Heart left ventricle (tissue), 16 donors: Measurements from ENCODE around the gene GMPPA. TPM values are rescaled to one million over a fixed set of nuclear protein-coding genes. Genes with fewer than 3 reads are reported as not detected.

ENCODE experiments used
- ATAC-seq, 4 donors: fragments of 200-7000 bp; cut with Tn5 transposase; one replicate each; pipeline ENCODE4 v1.9.1; 2020 to 2022; ENCODE audit warnings: moderate library complexity in 4 of 4, mild to moderate bottlenecking in 3 of 4, moderate number of reproducible peaks in 1 of 4
- DNase-seq, 5 donors: peaks; one replicate each; pipeline ENCODE4 v3.0.0-alpha.2; 2020
- H3K27ac ChIP-seq, 12 donors: fragments of 200-600 bp; sonication (generic) in 4 of 12; one replicate each; pipeline versions ENCODE4 v1.5.0 to v1.8.0; 2016 to 2022; ENCODE audit warnings: mild to moderate bottlenecking in 2 of 12
- H3K27me3 ChIP-seq, 9 donors: fragments of 200-600 bp; sonication (generic) in 2 of 9; one replicate each; pipeline versions ENCODE4 v1.5.1 to v1.8.0; 2016 to 2022; ENCODE audit warnings: mild to moderate bottlenecking in 3 of 9
- H3K36me3 ChIP-seq, 9 donors: fragments of 200-600 bp; sonication (generic) in 2 of 9; one replicate each; pipeline versions ENCODE4 v1.5.0 to v1.8.0; 2018 to 2022; ENCODE audit warnings: mild to moderate bottlenecking in 2 of 9
- H3K4me1 ChIP-seq, 12 donors: fragments of 200-600 bp; sonication (generic) in 4 of 12; one replicate each; pipeline versions ENCODE4 v1.5.0 to v1.8.0; 2016 to 2022; ENCODE audit warnings: mild to moderate bottlenecking in 3 of 12
- H3K4me3 ChIP-seq, 12 donors: fragments of 200-600 bp; sonication (generic) in 4 of 12; one replicate each; pipeline versions ENCODE4 v1.5.0 to v1.8.0; 2017 to 2022; ENCODE audit warnings: mild to moderate bottlenecking in 9 of 12, moderate library complexity in 4 of 12
- H3K9me3 ChIP-seq, 12 donors: fragments of 200-600 bp; sonication (generic) in 4 of 12; one replicate each; pipeline versions ENCODE4 v1.5.0 to v1.8.0; 2016 to 2022; ENCODE audit warnings: mild to moderate bottlenecking in 1 of 12
- CTCF ChIP-seq, 12 donors: fragments of 200-600 bp; sonication (generic) in 4 of 12; IDR thresholded peaks; one replicate each; pipeline versions ENCODE4 v1.5.0 to v1.8.0; 2018 to 2022; ENCODE audit warnings: antibody characterized with exemption in 12 of 12, mild to moderate bottlenecking in 5 of 12
- POLR2A ChIP-seq, 2 donors: fragments of 450-650 bp; IDR thresholded peaks; one replicate each; pipeline ENCODE4 v1.6.1; 2017; ENCODE audit warnings: antibody characterized with exemption in 2 of 2, mild to moderate bottlenecking in 2 of 2, moderate library complexity in 2 of 2
- WGBS, 4 donors: extraction: QIAGEN DNeasy Blood & Tissue Kit in 2 of 4; methylation state at CpG; one replicate each; pipeline versions ENCODE4 v1.1.5 to v1.1.7; 2013 to 2018; 5-methylcytosine and 5-hydroxymethylcytosine counted together
- intact Hi-C, 10 donors: fragments of 100-400 bp; cut with DNase I; formaldehyde crosslinking; loops; one replicate each; pipeline versions ENCODE4 v1.11.1 to v1.14.2; 2022
- polyA plus RNA-seq, 2 donors: library from polyadenylated mRNA; stranded (reverse); fragments of 200-250 nt; gene quantifications; one replicate each; pipeline ENCODE4 v1.2.3, GENCODE V29; 2013
- total RNA-seq, 9 donors: library from RNA; depleted of rRNA in 2 of 9; stranded (reverse); fragments of >200 nt in 2 of 9; fragmentation: NEBNext Ultra II Directional in 3 of 9; extraction: Animal tissue kit (Norgen Biotek cat#: 25700) in 3 of 9; gene quantifications; one replicate each; pipeline versions ENCODE4 v1.1.0 to v1.2.4, GENCODE V29; 2016 to 2023
- donor health status: ischemic (EF 13 %, LVEDD 7.1; RV severe dilation, severe dysfunction).
- donor health status: healthy with polysubstance abuse.
- donor health status: DM: no; HTN: yes; CAD: no.
- donor health status: DM: no; HTN: no; CAD: no.
- donor health status: ischemic (EF 25% LVEDD 6.9; RV normal size, moderate dysfunction).
- donor health status: ischemic (EF 25% LVEDD 5.7; RV mildly dilated, moderate dysfunction).
- donor health status: healthy.
- donor health status: DM: yes; HTN: yes; CAD: no.
- donor health status: ischemic (EF 35%, LVEDD 5.7; RV mildly dilated, moderate dysfunction).
- donor health status: nonischemic (EF 11% LVEDD 7.7; RV severe dilation, severe dysfunction).
- donor health status: DM: yes; HTN: yes; CAD: no.
- donor health status: PGD.
- donor health status: ischemic (EF 29% LVEDD 5.4; RV normal size, mild dysfunction).
- donor health status: nonischemic (EF 23%, LVEDD 6.1; RV moderate dilation, normal function).

Gene GMPPA
- total and polyA plus RNA-seq, 11 donors, result 15.8 to 35.5 (median 20.1) TPM

- 27 to 45% (median 35%) methylated on average over 21 to 22 of the region's 22 CpGs for WGBS, 4 donors
Observed at GRCh38 chr2:219510512-219511135, 11.9 kb downstream of the GMPPA start.

GRCh38 chr2:219511547-219512325 lies 13.0 kb downstream of the GMPPA start:
- no peak for ATAC-seq
- Histone ChIP-seq H3K4me1 (peaks cover 0 to 59% (median 23%) of the 10 kb centered on the region in 12 donors), H3K9me3 (no peaks in the 10 kb centered on the region), H3K27ac (no peak overlapping the region), H3K27me3 (peaks cover 0 to 59% (median 32%) of the 10 kb centered on the region in 9 donors), H3K36me3 (peaks cover 0 to 5% (median 1%) of the 10 kb centered on the region in 9 donors), H3K4me3 (no peak overlapping the region)
- 40 to 61% (median 46%) methylated on average over 15 of the region's 15 CpGs for WGBS, 4 donors
- TF ChIP-seq CTCF (IDR thresholded peaks at IDR 0.05) (no peak), POLR2A (IDR thresholded peaks at IDR 0.05) (no peak)
- no peak for DNase-seq
- intact Hi-C loops, result no loop called here

More at GRCh38 chr2:219510512-219511135, 11.9 kb downstream of the GMPPA start:
- Histone ChIP-seq H3K4me3 (no peak overlapping the region), H3K4me1 (peaks cover 0 to 59% (median 23%) of the 10 kb centered on the region in 12 donors), H3K27me3 (peaks cover 0 to 59% (median 30%) of the 10 kb centered on the region in 9 donors), H3K36me3 (peaks cover 0 to 17% (median 12%) of the 10 kb centered on the region in 9 donors), H3K27ac (no peak overlapping the region), H3K9me3 (no peaks in the 10 kb centered on the region)
- ATAC-seq (no peak), DNase-seq (peak in 1 of 5 donors; percentile 25)
- TF ChIP-seq CTCF (IDR thresholded peaks at IDR 0.05) (peak in 1 of 12 donors; percentile 3), POLR2A (IDR thresholded peaks at IDR 0.05) (no peak)
- intact Hi-C loops, result no loop called here

GRCh38 chr2:219512524-219513216 lies 14.0 kb downstream of the GMPPA start:
- no peak for TF ChIP-seq CTCF (IDR thresholded peaks at IDR 0.05)
- TF ChIP-seq POLR2A (IDR thresholded peaks at IDR 0.05), result no peak
- ATAC-seq, result no peak
- H3K36me3 ChIP-seq, result no peaks in the 10 kb centered on the region
- no peaks in the 10 kb centered on the region for H3K9me3 ChIP-seq
- H3K4me3 ChIP-seq, result no peak overlapping the region
- no peak for DNase-seq
- peaks cover 0 to 52% (median 23%) of the 10 kb centered on the region in 12 donors for H3K4me1 ChIP-seq
- intact Hi-C loops, result no loop called here
- peaks cover 0 to 62% (median 36%) of the 10 kb centered on the region in 9 donors for H3K27me3 ChIP-seq
- WGBS, 4 donors, result 37 to 61% (median 42%) methylated on average over 16 of the region's 16 CpGs
- H3K27ac ChIP-seq, result no peak overlapping the region

GRCh38 chr2:219513787-219514186 lies 15.1 kb downstream of the GMPPA start:
- peaks cover 0 to 41% (median 21%) of the 10 kb centered on the region in 12 donors for H3K4me1 ChIP-seq
- ATAC-seq (no peak), DNase-seq (no peak)
- no peak overlapping the region for H3K27ac ChIP-seq
- no peaks in the 10 kb centered on the region for H3K9me3 ChIP-seq
- H3K27me3 ChIP-seq, result peaks cover 0 to 66% (median 36%) of the 10 kb centered on the region in 9 donors
- no peaks in the 10 kb centered on the region for H3K36me3 ChIP-seq
- 14 to 32% (median 25%) methylated on average over 3 to 4 of the region's 4 CpGs for WGBS, 4 donors
- H3K4me3 ChIP-seq, result no peak overlapping the region
- TF ChIP-seq CTCF (IDR thresholded peaks at IDR 0.05) (no peak), POLR2A (IDR thresholded peaks at IDR 0.05) (no peak)
- intact Hi-C loops, result no loop called here
